ENCODE results near the gene PKLR.

GRCh38 chr1:155304558-155305063, 3.4 kb upstream of the PKLR start:
- TF ChIP-seq POLR2AphosphoS5 (IDR thresholded peaks at IDR 0.05; ENCODE audit: borderline replicate concordance, low read depth, low read length), result no peak
- no peak for TF ChIP-seq EZH2 (IDR thresholded peaks at IDR 0.05)
